Fibroblast of peridontal ligament (primary cell): ENCODE data around the gene KRT80.
A peak's percentile ranks its signal among the peaks of the same experiment; 100 is the strongest.

Source experiments
- DNase-seq: peaks from one replicate; pipeline ENCODE4 v3.0.0-alpha.2; 2010; ENCODE audit errors: extremely low read depth

KRT80 gene

GRCh38 chr12:52198454-52199215, 6.8 kb upstream of the KRT80 start:
- no peak for DNase-seq

- no peak for DNase-seq
Measured at GRCh38 chr12:52197371-52198231, 5.8 kb upstream of the KRT80 start.

GRCh38 chr12:52195065-52195730, 3.4 kb upstream of the KRT80 start:
- no peak for DNase-seq

GRCh38 chr12:52193991-52194390, 2.2 kb upstream of the KRT80 start:
- DNase-seq, result no peak

- no peak for DNase-seq
Measured at GRCh38 chr12:52193532-52193931, 1.7 kb upstream of the KRT80 start.

- no peak for DNase-seq
Measured at GRCh38 chr12:52190860-52191729, 719 bp downstream of the KRT80 start.

GRCh38 chr12:52189376-52190174, 2.2 kb downstream of the KRT80 start:
- DNase-seq, result peak; percentile 67

- no peak for DNase-seq
Measured at GRCh38 chr12:52188658-52189057, 3.2 kb downstream of the KRT80 start.

GRCh38 chr12:52187640-52188039, 4.2 kb downstream of the KRT80 start:
- no peak for DNase-seq

GRCh38 chr12:52187206-52187605, 4.6 kb downstream of the KRT80 start:
- DNase-seq, result no peak

GRCh38 chr12:52186118-52186840, 5.5 kb downstream of the KRT80 start:
- peak; percentile 74 for DNase-seq

GRCh38 chr12:52185400-52185967, 6.3 kb downstream of the KRT80 start:
- DNase-seq, result no peak

GRCh38 chr12:52184813-52185212, 7.0 kb downstream of the KRT80 start:
- no peak for DNase-seq

GRCh38 chr12:52183971-52184370, 7.8 kb downstream of the KRT80 start:
- no peak for DNase-seq

GRCh38 chr12:52183544-52183910, 8.3 kb downstream of the KRT80 start:
- no peak for DNase-seq

- no peak for DNase-seq
Measured at GRCh38 chr12:52182898-52183543, 8.8 kb downstream of the KRT80 start.

- no peak for DNase-seq
Measured at GRCh38 chr12:52182384-52182783, 9.4 kb downstream of the KRT80 start.

- DNase-seq, result peak; percentile 72
Measured at GRCh38 chr12:52181746-52182145, 10.1 kb downstream of the KRT80 start.

GRCh38 chr12:52180971-52181628, 10.7 kb downstream of the KRT80 start:
- no peak for DNase-seq
